SW 1271 (cell line): ENCODE results near the gene CDT1.
"Not testable (repeated sequence)": the region's sequence is repeated elsewhere in the genome, so short reads cannot be mapped to it uniquely, and the experiment has no call there.

ENCODE experiments used
- DNase-seq, 2 experiments: peaks; one replicate each; lab custom pipeline; 2025; lab: John Stamatoyannopoulos, UW

The CDT1 gene

GRCh38 chr16:88769617-88770460, 33.8 kb upstream of the CDT1 start:
- DNase-seq: no peak

GRCh38 chr16:88770461-88771293, 32.9 kb upstream of the CDT1 start:
- no peak for DNase-seq

- no peak for DNase-seq
Measured at GRCh38 chr16:88771294-88771772, 32.3 kb upstream of the CDT1 start.

GRCh38 chr16:88771781-88772180, 31.8 kb upstream of the CDT1 start:
- not testable (repeated sequence) for DNase-seq

GRCh38 chr16:88772871-88773811, 30.4 kb upstream of the CDT1 start:
- DNase-seq: no peak

- peak in 1 of 2 experiments; percentile 28 for DNase-seq
Measured at GRCh38 chr16:88773812-88774291, 29.7 kb upstream of the CDT1 start.

- DNase-seq: no peak
Measured at GRCh38 chr16:88774544-88775393, 28.8 kb upstream of the CDT1 start.

GRCh38 chr16:88775825-88776224, 27.8 kb upstream of the CDT1 start:
- DNase-seq: no peak

GRCh38 chr16:88777471-88778270, 25.9 kb upstream of the CDT1 start:
- no peak for DNase-seq

- DNase-seq: no peak
Measured at GRCh38 chr16:88778271-88778525, 25.4 kb upstream of the CDT1 start.

- DNase-seq: no peak
Measured at GRCh38 chr16:88778541-88779065, 25.0 kb upstream of the CDT1 start.

GRCh38 chr16:88779406-88780141, 24.0 kb upstream of the CDT1 start:
- DNase-seq: no peak

- no peak for DNase-seq
Measured at GRCh38 chr16:88780142-88781062, 23.2 kb upstream of the CDT1 start.

- DNase-seq: no peak
Measured at GRCh38 chr16:88781140-88782077, 22.2 kb upstream of the CDT1 start.

GRCh38 chr16:88782454-88783390, 20.9 kb upstream of the CDT1 start:
- no peak for DNase-seq
